Eye (tissue), 1 donor: Measurements from ENCODE around the gene UQCC3.
"Not testable (repeated sequence)": the region's sequence is repeated elsewhere in the genome, so short reads cannot be mapped to it uniquely, and the experiment has no call there.

ENCODE experiments used
- DNase-seq: peaks from one replicate; pipeline ENCODE4 v3.0.0-alpha.2; 2015

The UQCC3 gene

DNA sequence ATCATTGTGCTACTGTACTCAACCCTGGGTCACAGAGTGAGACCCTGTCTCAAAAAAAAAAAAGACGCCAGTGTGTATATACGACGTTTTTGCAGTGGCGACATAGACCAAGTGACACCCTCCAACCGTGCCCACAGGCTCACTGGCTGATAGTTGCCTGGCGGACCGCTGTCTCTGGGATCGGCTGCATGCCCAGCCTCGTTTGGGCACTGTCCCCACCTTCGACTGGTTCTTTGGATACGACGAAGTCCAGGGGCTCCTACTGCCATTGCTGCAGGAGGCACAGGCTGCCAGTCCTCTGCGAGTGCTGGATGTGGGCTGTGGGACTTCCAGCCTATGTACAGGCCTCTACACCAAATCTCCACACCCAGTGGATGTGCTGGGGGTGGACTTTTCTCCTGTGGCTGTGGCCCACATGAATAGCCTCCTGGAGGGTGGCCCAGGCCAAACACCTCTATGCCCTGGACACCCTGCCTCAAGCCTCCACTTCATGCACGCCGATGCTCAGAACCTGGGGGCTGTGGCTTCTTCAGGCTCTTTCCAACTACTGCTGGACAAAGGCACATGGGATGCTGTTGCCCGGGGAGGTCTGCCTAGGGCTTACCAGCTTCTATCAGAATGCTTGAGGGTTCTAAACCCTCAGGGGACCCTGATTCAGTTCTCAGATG lies 5.1 kb upstream of the UQCC3 start:
- DNase-seq = no peak

DNA sequence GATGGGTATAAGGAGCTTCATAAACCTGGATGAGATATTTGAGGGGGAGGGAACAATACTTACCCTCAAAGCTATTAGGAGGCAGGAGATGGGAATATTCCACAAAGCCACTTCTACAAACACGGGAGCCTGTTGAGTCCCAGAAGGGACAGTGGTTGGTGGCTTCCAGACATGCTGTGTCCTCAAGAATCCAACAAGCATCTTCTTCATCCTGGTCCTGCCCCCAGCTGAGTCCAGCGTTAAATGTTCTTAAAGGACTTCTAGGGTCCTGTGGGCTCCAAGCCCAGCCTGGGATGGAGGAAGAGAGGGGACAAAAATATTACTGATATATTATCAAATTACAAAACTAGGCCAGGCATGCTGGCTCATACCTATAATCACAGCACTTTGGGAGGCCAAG lies 4.0 kb upstream of the UQCC3 start:
- no peak for DNase-seq

DNA sequence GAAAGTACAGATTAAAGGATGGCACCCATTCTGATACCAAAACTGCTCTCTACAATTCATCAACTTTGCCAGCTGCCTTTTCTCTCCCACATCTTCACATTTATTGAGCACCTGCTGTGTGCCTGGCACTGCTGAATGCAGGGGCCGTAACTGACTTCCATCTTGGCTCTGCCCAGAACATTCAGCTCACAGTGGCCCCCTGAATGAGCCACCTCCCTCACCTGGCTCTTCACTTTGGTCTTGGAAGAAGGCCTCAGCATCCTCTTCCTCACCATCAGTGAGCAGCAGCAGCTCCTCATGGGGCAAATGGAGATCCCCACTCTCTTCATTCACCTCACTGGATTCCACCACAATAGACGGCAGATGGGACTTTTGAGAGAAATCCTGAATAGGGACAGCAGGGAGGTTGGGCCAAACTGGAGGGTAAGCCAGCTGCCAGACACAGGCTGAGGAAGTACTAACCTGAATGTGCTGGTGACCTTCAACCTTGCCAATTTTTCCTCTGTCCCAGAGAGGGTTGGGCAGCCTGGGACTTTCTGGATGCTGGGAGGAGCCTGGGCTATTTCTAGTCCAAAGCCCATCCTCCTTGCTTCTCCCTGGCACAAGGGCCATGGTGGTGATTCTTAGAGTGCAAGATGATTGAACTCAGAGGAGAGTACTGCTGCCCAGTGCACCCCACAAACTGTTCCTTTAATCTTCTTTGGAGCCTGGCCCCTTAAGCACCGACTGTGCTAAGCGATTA lies 1.9 kb upstream of the UQCC3 start:
- peak; percentile 6 for DNase-seq

DNA sequence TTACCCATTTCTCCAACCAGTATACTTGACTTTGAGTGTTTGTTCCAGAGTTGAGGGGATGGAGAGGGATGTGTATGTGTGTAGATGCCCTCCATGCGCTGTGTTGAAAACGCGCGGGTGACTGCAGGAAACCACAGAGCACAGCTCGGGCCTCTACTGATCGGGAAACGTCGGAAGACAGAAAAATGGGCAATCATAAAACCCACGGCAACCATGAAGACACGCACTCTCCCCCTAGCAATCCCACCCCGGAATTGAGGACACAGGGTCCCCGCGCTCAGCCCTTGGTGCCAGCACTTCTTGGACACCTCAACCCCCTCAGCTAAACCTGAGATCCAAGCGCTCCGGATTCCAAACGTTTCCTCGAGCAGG lies 251 bp upstream of the UQCC3 start:
- DNase-seq = no peak

DNA sequence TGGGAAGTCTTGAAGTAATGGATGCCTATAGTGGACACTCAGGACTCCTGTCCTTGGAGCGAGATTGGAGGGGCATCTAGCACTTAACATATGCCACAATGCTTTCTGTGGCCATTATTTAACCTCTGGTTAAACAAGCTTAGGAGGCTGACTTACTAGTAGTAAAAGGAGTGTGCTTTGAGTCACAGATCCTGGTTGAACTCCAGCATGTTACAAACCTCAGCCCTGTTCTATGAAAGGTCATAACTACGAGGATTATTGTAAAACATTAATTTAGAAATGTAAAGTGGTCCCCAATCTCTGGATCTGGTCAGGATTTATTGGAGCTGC lies 1.7 kb downstream of the UQCC3 start:
- no peak for DNase-seq

DNA sequence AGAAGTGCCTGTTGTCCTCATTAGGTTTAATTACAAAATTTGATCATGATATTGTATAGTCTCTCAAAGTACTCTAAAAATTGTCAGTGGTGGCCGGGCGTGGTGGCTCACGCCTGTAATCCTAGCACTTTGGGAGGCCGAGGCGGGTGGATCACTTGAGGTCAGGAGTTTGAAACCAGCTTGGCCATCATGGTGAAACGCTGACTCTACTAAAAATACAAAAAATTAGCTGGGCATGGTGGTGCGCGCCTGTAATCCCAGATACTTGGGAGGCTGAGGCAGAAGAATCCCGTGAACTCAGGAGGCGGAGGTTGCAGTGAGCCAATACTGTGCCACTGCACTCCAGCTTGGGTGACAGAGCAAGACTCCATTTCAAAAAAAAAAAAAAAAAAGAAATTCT lies 3.9 kb downstream of the UQCC3 start:
- DNase-seq = not testable (repeated sequence)

DNA sequence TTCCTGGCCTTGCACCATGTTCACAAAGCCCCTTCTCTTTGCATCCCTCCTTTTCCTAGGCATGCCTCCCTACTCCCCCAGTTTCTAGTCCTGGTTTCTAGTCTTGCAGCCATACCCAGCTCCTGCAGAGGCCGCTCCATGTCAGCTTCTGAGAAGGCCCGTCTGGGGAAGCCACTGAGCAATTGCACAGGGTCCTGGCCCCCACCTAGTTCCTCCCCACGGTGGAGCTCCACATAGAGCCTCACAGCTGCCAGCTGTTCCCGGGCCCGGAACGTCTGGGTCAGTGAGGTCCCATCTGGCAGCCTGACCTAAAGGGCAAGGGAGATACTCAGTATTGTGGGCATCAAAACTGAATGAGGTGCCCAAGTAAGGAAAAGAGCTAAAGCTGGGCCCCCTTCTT lies 5.2 kb downstream of the UQCC3 start:
- no peak for DNase-seq

DNA sequence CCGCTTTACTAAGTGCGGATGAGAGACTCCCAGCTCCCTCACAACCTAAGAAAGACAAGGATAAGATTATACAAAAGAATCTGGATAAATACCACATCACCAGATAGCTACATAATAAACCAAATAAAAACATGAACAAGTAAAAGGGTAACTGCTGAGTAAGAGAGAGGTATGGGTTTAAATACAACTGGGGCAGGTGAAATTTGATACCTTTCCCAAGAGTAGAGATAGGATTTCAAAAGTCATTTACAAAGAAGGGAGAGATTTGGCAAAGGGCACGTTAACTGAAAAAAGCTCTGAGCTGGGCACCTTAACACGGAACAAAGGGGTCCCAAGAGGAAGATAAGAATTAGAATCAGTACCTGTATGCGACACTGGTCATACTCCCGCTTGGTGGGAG lies 5.7 kb downstream of the UQCC3 start:
- no peak for DNase-seq

DNA sequence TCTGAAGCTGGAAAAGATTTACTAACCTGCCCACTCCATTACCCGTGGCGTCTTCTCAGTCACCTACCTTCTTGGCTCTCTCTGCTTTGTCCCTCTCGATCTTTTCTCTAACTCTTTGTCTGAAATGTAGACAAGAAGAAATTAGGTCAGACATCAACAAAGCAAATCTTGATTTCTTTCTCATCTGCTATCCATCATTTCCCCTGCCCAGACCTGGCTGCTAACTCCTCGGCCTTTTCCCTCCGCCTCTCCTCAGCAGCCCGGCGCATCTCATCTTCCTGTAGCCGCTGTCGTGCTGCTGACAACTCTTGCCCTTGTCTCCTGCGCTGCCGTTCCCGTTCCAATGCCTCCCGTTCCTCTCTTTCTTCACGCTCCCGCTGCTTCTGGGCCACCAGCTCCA lies 6.2 kb downstream of the UQCC3 start:
- no peak for DNase-seq

DNA sequence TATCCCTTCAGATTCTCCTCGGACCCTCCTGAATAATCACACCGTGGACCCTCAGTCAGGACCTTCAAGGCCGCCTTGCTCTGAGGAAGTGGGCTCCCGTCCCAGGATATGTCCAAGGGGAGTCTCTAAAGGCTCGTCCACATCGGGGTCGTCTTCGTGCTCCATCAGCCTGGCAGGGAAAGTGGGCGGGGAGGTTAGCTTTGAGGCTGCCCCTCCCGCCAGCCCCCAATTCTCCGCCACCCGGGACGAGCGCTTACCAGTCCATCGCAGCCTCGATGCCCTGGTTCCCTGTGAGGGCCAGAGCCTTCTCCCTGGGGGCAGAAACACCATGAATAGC lies 6.9 kb downstream of the UQCC3 start:
- DNase-seq = no peak

DNA sequence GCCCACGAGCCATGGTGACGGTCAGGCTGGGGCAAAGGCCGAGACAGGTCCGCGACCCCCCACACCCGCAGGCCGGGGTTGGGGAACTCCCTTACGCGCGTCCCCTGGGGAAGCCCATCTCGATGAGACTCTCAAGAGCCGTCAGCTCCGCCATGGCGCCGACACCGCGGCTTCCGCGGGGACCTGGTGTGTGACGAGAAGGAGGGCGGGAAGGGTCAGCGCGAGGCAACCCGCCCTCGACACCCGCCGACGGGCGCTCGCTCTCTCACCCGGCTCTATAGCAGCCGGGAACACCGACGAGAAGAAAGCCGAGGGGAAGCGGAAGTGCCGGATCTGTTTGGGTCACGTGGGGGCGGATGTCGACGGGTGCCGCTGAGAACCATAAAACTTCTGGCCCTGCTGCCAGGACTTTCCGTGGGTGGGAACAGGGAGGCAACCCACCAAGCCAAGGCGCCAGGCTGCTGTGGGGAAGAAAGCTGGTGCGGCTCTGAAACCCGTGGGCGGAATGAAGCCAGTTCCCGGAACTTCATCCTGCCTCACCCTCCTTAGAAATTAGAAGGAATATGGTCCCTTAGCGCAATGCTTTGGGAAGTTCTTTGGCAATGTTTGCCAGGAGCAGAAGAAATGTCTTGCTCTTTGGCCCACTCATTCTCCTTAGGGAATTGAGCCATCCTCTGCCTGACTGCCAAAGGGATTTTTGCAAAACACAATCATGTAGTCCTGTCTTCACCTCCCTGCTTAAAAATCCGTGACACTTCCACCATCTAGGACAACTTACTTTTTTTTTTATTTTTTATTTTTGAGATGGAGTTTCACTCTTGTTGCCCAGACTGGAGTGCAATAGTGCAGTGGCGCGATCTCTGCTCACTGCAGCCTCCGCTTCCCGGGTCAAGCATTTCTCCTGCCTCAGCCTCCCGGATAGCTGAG lies 7.6 kb downstream of the UQCC3 start, which contains the start of gene UBXN1:
TSS of gene UBXN1 (minus strand) at position 304 of the 927 bp plus-strand sequence. CDS start at position 154, 150 bp downstream.
- peak; percentile 94 for DNase-seq

DNA sequence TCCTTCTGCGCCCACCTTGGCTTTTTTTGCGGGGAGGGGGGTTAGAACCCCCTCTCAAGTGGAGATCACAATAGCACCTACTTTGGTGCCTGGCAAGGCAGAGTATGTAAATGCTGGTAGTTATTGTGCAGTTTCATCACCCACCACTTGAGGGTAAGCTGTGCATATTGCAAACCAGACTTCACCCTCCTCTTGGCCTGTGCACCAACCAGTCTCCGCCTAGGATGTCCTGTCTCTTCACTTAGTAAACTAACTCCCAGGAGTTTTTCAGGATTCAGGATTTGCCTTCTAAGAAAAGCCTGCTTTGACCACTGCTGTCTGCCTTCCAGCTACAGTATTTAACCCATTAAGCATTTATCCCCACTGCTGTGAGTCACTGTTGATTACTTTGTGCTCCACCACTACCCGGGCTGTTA lies 9.4 kb downstream of the UQCC3 start:
- peak; percentile 48 for DNase-seq

DNA sequence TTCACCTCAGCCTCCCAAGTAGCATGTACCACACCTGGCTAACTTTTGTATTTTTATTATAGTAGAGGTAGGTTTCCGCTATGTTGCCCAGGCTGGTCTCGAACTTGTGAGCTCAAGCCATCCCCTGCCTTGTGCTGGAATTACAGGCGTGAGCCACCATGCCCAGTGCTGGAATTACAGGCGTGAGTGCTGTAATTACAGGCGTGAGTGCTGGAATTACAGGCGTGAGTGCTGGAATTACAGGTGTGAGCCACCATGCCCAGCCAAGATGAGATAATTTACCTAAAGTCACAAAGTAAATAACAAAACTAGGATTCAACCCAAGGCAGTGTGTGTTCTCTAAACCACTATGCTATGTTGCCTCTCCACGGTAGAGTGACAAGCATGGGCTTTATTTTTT lies 11.0 kb downstream of the UQCC3 start:
- DNase-seq = no peak

DNA sequence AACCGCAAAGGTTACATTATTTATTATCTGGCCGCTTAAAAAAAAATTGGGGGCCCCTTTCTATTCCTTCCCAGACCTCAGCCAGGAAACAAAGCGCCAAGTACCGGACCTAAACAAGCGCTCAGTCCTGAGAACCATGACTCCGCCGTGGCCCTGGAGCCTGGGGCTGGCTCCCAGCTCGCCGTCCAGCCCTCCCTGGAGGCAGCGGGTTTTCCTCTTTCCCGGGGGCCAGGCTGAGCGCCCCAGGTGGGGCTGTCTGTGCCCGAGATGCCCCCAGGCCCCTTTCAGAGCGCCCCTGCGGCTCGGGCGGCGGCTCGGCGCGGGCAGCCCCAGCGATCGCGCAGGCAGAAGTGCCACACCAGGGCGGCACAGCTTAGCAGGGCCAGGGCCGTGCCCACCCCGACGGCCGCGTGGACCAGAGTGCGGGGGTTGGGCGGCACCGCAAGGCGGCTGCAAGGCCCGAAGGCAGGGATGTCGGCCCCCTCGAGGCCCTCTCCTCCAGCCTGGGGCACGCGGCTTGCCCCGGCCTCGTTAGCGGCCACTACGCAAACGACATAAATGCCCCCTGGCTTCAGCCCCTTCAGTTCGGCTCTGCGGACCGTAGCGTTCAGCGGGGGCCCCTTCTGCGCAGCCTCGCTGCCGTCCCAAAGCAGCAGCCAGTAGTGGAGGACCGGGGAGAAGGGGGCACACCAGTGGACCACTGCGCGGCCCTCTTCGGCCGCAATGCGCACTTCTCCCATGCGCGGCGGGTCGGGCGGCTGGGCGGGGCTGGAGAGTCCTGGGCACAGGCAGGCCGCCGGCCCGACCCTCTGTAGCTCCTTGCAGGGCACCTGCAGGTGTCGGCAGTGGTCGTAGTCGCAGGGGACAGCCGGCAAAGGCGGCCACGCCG lies 16.3 kb downstream of the UQCC3 start:
- peak; percentile 68 for DNase-seq

DNA sequence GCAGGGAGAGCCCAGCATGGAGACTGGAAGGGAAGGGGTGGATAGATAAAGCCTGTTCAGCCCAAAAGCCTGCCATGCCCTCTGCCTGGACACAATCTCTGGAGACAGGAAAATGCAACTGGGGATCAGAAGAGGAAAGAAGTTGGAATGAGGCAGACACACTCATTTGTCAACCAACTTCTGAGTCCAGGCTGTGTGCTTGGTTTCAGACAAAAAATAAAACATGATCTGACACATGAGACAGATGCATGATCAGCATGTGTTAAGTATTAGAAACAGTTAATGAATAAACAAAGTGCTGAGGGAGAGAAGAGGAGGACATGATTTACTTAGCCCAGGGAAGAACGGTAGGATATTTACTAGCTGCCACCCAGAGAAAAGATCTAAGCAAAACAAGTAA lies 17.0 kb downstream of the UQCC3 start:
- peak; percentile 40 for DNase-seq

DNA sequence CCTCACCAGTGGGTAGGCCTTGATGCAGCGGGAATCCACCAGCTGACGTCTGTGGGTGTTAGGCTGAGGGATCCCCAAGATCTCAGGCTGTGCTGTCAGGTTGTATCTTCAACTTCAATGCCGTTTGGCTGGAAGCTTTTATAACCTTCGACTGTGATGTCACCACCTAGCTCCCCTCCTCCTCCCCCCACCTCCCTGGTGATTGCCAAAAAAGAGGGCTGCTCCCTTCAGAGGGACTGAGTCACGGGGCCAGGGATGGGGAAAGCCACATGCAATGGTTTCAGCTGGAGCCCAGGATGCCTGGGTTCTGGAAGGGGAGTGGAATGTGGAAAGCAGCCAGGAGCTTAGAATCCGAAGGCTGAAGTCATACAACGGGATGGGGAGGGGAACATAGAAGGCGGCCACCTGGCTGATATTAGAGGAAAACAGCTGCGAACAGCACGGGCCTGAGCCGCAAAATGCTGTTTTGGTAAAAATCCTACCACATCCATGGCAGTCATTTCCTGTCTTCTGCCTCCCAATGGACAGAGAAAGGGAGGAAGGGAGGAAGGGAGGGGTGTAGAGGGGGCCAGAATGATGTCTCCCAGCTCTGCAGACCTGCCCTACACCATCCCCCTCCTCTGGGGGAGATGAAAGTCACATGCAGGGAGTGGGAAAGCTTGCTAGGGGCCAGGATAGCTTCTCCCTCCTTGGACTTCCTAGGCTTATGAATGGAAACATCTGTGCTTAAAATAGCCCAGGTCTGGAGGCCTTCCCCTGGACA lies 18.1 kb downstream of the UQCC3 start, which contains the start of gene LRRN4CL:
TSS of gene LRRN4CL (minus strand) at position 110 of the 763 bp plus-strand sequence. CDS start 1,022 bp downstream, outside the sequence.
- peak; percentile 65 for DNase-seq

DNA sequence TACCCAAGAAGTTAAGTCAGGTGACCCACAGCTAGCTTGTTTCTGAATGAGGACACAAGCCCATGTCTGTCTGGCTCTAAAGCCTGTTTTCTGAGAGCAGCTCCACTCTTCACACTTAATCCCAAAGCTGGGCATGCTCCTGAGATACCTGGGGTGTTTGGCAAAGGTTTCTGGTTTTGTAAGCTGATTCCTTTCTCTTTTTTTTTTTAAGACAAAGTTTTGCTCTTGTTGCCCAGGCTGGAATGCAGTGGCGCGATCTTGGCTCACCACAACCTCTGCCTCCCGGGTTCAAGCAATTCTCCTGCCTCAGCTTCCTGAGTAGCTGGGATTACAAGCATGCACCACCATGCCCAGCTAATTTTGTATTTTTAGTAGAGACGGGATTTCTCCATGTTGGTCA lies 22.2 kb downstream of the UQCC3 start:
- DNase-seq = not testable (repeated sequence)

DNA sequence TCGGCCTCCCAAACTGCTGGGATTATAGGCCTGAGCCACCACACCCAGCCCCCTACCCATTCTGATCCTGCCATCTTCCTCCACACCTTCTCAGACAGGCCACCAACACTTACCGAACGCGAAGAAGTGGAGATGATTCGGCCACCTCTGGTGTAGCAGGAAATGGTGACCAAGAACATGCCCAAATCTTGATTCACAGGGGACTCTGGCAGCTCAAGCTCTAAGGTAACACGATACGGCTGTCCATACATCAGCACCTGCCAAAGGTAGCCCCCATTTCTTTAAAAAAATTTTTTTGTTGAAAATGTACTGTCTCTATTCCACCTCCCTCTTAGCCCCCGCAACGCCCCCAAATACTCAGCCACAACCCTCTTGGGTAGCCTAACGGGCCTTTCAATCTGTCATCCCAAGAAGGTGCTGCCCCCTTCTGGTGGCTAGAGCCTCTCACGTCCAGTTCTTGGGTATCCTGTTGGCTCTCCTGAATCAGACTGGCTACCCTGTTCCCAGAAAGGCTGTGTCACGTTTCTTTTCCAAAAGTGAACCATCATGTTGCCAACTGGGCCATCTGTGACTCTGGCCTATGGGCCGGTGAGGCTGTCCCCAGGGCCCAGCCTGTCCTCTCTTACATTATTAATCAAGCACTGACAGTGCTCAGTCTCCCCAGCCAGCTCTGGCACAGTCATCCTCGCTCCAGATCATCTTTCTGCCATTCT lies 23.1 kb downstream of the UQCC3 start:
- peak; percentile 89 for DNase-seq

DNA sequence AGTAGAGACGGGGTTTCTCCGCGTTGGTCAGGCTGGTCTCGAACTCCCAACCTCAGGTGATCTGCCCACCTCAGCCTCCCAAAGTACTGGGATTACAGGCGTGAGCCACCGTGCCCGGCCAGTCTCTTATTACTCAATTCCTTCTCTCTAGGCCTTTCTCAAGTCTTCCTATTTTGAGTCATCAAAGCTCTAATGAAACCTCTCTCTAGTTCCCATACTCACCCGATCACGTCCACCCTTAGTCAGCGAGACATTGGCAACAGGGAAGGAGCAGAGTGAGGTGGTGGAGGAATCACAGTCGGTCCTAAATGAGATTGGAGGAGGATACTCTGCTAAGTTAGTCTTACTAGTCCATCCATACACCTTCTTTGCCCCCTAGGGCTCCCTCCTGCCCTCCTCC lies 30.8 kb downstream of the UQCC3 start:
- no peak for DNase-seq

DNA sequence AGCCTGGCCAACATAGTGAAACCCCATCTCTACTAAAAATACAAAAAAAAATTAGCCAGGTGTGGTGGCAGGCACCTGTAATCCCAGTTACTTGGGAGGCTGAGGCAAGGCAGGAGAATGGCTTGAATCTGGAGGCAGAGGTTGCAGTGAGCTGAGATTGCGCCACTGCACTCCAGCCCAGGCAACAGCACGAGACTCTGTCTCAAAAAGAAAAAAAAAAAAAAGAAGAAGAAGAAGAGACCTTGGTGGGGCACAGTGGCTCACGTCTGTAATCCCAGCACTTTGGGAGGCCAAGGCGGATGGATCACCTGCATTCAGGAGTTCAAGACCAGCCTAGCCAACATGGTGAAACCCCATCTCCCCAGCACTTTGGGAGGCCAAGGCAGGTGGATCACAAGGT lies 32.4 kb downstream of the UQCC3 start:
- not testable (repeated sequence) for DNase-seq

DNA sequence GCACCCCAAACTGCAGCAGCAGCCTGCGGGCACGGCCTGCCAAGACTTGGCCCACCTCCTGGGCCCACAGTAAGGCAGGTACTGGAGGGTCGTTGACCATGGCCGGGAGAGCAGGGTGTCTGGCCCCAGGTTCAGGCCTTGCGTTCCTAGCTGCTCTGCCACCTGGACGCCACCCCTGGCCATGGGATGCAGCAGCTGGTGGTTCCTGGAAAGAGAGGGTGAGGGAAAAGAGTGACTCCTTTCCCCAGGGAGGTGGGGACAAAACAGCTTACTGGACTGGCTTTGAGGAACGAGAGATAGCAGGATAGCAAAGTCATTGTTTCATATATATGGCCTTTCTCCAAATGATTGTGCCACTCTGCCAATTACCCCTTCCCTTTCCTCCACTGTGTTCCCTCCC lies 33.9 kb downstream of the UQCC3 start:
- no peak for DNase-seq
